ENCODE data around the gene SMARCD2.
"Not testable (repeated sequence)": the region's sequence is repeated elsewhere in the genome, so short reads cannot be mapped to it uniquely, and the experiment has no call there.

DNA sequence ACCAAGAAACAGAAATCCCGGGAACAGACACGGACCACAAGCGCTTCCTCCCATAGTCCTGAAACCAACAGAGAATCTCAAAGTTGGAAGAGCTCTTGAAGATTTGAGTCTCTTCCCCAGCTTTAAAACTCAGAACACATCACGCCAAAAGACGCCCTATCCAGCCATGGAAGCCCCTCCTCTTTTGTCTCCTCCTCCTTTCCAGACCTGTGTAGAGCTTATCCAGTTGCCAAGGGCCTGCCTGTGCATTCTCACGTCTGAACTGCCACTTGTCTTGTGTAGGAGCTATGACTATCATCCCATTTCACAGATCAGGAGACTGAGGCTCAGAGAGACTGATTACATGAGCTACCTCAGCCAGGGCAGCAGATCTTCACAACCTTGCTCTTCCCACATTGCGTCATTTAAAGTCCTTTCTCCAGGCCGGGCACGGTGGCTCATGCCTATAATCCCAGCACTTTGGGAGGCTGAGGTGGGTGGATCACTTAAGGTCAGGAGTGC, 40.2 kb upstream of the SMARCD2 start:
- TF ChIP-seq, protein P1, sequence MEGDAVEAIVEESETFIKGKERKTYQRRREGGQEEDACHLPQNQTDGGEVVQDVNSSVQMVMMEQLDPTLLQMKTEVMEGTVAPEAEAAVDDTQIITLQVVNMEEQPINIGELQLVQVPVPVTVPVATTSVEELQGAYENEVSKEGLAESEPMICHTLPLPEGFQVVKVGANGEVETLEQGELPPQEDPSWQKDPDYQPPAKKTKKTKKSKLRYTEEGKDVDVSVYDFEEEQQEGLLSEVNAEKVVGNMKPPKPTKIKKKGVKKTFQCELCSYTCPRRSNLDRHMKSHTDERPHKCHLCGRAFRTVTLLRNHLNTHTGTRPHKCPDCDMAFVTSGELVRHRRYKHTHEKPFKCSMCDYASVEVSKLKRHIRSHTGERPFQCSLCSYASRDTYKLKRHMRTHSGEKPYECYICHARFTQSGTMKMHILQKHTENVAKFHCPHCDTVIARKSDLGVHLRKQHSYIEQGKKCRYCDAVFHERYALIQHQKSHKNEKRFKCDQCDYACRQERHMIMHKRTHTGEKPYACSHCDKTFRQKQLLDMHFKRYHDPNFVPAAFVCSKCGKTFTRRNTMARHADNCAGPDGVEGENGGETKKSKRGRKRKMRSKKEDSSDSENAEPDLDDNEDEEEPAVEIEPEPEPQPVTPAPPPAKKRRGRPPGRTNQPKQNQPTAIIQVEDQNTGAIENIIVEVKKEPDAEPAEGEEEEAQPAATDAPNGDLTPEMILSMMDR (conservative IDR thresholded peaks at IDR 0.05 in 1 of 2, IDR thresholded peaks at IDR 0.05 in 1 of 2; ENCODE audit: low read depth in 1 of 2, low read length in 2 of 2) = not testable (repeated sequence)
- TF ChIP-seq EZH2 (IDR thresholded peaks at IDR 0.05; ENCODE audit: low read length, missing control alignments) = not testable (repeated sequence)
